ENCODE measurements around the gene SPTSSA.
"Not testable (repeated sequence)": the region's sequence is repeated elsewhere in the genome, so short reads cannot be mapped to it uniquely, and the experiment has no call there.

SPTSSA gene, protein sequence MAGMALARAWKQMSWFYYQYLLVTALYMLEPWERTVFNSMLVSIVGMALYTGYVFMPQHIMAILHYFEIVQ

DNA sequence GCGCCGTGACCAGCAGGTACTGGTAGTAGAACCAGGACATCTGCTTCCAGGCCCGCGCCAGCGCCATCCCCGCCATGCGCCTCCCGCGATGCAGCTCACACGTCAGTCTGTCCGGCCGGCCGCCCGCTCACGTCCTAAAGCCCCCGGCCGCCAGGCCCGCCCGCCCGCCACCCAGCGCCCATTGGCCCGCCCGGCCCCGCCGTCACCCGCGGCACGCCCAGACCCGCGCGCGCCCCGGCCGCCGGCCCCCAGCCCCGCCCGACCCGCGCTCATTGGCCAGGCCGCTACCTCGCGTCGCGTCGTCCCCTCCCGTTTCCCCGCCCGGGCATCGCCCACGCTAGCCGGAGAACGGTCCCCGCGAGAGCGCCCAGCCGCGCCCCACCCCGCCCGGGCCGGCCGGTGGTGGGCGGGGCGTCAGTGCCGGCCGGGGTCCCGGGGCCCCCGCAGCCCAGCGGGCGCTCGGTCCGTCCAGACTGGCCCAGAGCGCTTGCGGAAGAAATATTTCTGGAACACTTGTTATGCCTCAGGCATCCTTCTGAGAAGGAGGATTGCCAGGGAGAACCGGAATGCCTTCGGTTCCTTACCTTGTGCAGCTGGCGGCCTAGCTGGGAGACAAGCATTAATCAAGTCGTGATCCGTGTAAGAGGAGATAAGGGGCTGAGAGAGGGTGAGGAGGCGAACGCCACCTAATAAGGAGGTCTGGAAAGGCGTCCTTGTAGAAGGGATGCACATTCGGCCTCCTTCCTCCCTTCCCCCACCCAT, at the start of gene SPTSSA:
TSS of gene SPTSSA (minus strand) at position 109 of the 762 bp plus-strand sequence. CDS start at position 76, 33 bp downstream.
- DNase-seq, result peak; percentile 34

DNA sequence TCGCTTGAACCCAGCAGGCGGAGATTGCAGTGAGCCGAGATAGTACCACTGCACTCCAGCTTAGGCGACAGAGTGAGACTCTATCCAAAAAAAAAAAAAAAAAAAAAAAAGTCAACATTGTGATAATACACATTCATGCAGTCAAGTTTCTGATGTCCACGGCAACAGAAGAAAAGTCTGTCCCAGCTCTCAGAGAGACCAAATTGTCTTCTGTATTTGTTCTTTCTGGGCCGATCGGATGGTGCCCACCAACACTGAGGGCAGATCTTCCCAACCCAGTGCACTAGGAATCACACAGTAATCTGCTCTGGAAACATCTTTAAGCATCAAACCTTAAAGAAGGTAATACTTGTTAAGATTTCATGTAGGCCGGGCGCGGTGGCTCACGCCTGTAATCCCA, 45.8 kb upstream of the SPTSSA start:
- no peak for DNase-seq

DNA sequence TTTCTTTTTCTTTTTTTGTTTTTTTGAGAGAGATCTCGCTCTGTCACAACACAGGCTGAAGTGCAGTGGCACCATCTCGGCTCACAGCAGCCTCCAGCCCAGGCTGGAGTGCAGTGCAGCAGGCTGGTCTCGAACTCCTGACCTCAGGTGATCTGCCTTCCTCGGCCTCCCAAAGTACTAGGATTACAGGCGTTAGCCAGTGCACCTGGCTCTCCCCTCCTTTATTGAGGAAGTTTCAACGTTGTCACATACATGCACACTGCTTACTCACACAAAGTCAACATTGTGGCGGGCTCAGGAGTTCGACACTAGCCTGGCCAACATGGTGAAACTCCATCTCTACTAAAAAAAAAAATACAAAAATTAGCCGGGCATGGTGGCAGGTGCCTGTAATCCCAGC, 45.4 kb upstream of the SPTSSA start:
- no peak for DNase-seq

DNA sequence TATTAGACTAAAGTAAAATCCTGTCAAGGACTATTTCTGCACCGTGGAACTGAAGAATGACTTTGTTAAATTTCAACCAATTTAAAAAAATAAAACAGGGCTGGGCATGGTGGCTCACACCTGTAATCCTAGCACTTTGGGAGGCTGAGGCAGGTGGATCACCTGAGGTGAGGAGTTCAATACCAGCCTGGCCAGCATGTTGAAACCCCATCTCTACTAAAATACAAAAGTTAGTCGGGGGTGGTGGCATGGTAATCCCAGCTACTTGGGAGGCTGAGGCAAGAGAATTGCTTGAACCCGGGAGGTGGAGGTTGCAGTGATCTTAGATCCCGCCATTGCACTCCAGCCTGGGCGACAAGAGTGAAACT, 43.1 kb upstream of the SPTSSA start:
- not testable (repeated sequence) for DNase-seq

DNA sequence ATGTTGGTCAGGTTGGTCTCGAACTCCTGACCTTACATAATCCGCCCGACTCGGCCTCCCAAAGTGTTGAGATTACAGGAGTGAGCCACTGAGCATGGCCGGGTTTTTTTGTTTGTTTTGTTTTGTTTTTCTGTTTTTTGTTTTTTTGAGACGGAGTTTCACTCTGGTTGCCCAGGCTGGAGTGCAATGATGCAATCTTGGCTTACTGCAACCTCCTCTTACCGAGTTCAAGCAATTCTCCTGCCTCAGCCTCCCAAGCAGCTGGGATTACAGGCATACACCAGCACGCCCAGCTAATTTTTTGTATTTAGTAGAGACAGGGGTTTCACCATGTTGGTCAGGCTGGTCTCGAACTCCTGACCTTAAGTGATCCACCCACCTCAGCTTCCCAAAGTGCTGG, 42.0 kb upstream of the SPTSSA start:
- not testable (repeated sequence) for DNase-seq

DNA sequence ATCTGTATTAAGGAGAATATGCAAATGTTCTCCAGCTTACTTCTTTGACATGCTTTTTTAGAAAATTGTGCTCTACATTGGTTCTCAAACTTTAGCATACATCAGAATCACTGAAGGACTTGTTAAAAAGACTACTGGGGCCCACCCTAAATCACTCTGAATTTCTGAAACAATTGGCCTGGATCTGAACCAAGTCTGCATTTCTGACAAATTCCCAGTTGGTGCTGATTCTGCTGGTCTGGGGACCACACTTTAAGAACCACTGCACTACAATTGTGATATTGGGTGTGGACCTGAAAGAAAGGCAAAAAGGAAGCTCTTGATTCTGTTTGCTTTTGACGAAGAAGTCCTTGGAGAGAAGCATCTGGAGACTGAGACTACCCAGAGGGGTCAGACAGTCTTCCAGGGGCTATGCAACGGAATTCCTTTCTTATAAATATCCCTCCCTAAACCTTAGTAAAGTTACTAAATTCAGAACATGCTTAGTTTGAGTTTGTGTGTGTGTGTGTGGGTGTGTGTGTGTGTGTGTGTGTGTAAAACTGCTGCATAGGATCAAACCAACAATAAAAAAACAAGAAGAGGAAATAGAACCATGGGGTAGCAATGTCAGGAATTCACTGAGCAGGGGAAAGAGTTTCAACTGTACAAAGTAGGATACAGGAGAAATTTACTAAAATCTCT, 40.6 kb upstream of the SPTSSA start:
- DNase-seq, result no peak

DNA sequence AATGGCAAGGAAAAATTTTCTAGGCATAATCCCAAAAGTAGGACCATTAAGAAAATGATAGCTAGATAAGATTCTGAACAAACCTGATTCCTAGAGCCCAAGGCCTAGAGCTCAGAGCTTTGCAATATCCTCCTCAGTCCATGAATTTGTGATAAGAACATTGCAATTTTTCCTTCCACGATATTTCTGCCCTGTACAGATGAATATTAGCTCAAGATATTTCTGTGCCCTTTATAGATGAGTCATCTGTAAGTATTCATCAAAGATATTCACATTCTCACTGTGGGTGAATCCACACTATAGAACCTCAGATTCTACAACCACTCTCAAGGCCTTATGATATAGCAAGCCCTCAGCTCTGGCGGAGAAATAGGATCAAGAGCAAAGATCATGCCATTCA, 40.0 kb upstream of the SPTSSA start:
- no peak for DNase-seq

DNA sequence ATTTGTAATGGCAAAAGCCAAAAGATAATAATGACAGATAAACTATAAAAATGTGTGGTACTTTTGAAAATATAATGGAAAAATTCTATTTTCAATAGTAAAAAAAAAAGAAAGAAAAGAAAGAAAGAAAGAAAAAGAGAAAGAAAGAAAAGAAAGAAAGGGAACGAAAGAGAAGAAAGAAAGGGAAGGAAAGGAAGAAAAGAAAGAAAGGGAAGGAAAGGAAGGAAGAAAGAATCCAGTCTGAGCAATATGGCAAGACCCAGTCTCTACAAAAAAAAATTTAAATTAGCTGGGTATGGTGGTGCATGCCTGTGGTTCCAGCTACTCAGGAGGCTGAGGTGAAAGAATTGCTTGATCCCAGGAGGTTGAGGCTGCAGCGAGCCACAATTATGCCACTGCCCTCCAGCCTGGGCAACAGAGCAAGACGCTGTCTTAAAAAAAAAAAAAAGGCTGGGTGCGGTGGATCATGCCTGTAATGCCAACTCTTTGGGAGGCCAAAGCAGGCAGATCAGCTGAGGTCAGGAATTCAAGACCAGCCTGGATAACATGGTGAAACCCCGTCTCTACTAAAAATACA, 39.1 kb upstream of the SPTSSA start:
- DNase-seq, result no peak

DNA sequence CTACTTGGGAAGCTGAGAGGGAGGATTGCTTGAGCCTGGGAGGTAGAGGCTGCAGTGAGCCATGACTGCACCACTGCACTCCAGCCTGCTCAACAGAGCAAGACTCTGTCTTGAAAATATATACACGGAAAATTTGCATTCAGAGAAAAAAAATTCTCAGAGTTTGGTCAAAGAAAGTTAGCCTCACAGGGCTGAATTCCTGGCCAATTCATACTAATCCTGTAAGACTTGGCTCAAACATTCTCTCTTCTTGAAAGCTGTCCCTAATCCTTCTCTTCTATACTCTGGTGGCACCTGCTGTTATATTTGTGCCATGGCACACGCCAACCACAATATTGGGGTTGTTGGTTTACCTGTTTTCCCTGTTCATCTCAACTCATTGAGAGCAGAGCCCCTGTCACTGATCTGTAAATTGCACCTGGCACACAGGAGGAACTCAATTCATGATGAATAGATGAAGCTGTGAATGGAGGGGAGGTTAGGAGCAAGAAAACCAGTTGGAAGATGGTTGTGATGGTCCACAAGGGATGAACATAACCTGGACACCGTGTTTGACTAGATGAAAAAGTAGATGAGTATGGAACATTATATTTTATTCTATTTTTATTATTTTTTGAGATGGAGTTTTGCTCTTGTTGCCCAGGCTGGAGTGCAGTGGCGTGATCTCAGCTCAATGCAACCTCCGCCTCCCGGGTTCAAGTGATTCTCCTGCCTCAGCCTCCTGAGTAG, 36.8 kb upstream of the SPTSSA start:
- DNase-seq, result no peak

DNA sequence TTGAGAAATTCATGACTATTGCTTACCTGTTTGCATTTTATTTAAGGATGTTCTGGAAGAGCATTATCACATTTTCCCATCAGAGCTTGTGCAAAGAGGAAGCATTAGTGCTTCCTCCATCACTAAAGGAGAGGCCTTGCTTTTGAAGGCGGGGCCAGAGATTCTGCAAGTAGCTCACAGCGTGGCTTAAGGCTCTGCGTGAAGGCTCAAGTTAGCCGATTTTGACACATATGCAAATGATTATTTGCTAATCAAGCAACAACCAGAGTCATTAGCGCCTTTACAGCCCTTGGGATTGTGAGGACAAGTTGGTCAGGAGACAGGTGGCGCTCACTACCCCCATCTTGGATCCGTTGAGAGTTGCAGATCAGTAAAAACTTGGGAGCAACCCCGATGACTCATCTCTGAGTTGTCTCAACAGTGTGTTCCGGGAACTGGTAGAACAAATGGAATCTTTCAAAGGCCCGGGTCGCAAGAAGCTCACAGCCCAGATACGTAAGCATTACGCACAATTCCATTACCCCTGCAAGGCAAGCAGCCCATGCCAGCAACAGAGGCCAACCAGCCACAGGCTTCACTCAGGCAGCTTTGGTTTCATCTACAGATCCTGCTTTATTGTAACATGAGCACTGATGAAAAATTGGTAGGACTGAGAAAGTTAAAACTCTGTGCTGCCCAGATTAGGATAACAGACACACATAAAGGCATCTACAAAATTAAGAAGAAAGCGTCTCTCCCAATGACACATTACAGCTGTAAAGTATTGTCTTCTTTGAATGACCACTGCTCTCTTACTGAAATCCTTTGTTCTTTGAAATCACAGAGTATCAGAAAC, 34.9 kb upstream of the SPTSSA start:
- DNase-seq, result peak; percentile 3

DNA sequence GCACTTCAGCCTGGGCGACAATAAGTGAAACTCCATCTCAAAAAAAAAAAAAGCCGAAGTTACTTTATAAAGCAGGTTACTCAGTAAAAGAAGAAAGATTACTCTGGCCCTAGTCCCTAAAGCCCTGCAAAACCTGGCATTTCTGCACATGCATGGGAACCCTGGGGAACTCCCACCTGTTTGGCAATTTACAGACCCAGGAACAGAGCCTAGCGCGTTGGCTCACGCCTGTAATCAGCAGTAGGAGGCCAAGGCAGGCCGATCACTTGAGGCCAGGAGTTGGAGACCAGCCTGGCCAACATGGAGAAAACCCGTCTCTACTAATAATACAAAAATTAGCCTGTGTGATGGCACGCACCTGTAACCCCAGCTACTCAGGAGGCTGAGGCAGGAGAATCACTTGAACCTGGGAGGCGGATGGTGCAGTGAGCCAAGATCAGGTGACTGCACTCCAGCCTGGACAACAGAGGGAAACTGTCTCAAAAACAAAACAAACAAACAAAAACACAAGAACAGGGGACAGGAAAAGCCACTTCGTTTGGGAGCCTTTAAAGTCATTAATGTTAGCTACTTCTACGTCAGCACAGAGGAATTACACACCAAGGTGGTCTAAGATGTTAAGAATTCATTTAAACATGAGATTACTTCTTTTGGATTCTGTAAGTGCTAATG, 34.1 kb upstream of the SPTSSA start:
- no peak for DNase-seq

DNA sequence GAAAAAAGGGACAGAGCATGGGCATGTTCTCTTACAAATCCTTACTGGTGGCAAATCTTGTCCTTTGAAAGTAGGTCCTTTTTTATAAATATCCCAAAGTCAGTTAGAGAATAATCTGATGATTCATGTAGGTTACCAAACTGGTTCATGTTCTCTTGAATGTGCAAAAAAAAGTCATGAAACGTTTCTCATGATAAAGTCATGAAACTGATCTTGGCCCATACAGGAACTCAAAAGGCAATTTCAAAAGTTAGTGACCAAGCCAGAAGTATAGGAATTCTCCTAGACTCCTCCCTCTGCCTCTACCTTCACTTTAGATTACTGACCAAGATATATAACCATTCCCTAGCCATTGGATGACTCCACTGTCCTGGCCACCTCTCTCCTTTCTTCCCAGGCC, 27.3 kb upstream of the SPTSSA start:
- DNase-seq, result no peak

DNA sequence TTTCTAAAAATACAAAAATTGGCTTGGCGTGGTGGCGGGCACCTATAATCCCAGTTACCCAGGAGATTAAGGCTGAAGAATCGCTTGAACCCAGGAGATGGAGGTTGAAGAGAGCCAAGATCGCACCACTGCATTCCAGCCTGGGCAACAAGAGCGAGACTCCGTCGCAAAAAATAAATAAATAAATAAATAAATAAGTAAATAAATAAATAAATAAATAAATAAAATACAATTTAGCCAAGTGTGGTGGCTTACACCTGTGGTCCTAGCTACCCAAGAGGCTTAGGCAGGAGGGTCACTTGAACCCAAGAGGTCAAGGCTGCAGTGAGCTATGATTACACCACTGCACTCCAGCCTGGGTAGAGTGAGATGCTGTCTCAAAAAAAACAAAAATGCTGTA, 26.5 kb upstream of the SPTSSA start:
- DNase-seq, result no peak

DNA sequence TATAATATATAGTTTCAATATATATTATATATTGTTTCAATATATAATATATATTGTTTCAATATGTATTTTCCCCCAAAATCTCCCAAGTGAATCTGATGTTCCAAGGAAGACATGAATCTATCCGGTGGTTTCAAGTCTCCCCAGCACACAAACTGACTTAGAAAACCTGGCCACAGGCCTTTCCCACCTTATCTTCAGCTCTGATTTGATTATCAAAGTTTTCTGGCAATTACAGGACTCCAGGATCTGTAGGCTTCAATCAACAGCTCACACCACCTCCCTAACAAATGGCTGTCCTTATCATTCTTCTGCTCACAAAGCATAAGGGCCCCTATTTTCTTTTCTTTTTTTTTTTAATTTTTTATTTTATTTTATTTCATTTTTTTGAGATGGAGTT, 22.7 kb upstream of the SPTSSA start:
- no peak for DNase-seq

DNA sequence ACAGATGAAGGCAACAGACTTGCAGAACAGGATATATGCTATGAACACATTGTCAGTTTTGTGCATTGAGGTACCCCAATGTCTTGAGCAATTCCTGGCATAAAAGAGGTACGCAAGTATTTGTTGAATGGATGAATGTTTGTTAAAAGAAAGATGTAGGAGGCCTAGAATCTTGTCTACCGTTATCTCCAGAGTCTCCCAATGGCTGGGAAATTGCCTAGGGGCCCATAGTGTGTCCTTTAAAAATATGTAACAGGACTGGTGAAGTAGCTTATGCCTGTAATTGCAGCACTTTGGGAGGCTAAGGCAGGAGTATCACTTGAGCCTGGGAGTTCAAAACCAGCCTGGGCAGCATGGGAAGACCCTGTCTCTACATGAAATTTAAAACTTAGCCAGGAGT, 20.4 kb upstream of the SPTSSA start:
- no peak for DNase-seq

DNA sequence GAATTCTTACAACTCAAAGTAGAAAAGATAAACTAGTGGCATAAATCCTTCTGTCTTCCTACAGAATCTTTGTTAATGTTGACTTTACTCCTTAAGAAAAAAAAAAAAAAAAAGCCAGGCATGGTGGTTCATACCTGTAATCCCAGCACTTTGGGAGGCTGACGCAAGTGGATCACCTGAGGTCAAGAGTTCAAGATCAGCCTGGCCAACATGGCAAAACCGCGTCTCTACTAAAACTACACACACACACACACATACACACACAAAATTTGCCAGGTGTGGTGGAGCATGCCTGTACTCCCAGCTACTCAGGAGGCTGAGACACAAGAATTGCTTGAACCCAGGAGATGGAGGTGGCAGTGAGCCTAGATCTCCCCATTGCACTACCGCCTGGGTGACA, 17.7 kb upstream of the SPTSSA start:
- DNase-seq, result no peak

DNA sequence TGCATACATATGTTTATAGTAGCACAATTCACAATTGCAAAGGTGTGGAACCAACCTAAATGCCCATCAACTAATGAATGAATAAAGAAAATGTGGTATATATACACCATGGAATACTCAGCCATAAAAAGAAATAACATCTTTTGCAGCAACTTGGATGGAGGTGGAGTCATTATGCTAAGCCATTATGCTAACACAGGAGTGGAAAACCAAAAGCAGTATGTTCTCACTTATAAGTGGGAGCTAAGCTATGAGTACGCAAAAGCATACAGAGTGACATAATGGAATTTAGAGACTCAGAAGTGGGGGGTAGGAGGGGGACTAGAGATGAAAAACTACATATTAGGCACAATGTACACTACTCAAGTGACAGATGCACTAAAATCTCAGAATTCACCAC, 16.2 kb upstream of the SPTSSA start:
- no peak for DNase-seq

DNA sequence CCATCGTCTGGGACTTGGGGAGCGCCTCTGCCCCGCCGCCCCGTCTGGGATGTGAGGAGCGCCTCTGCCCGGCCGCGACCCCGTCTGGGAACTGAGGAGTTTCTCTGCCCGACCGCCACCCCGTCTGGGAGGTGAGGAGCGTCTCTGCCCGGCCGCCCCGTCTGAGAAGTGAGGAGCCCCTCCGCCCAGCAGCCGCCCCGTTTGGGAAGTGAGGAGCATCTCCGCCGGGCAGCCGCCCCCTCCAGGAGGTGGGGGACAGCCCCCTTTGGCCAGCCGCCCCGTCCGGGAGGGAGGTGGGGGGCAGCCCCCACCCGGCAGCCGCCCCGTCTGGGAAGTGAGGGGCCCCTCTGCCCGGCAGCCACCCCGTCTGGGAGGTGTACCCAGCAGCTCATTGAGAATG, 14.0 kb upstream of the SPTSSA start:
- not testable (repeated sequence) for DNase-seq

DNA sequence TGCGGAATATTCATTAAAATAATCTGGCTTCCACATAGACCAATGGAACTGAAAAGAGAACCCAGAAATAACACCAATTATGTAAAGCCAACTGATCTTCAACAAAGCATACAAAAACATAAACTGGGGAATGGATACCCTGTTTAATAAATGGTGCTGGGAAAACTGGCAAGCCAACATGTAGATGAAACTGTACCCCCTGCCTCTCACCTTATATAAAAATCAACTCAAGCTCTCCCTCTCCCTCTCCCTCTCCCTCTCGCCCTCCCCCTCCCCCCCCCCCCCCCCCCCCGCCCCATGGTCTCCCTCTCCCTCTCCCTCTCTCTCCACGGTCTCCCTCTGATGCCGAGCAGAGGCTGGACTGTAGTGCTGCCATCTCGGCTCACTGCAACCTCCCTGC, 13.1 kb upstream of the SPTSSA start:
- DNase-seq, result no peak

DNA sequence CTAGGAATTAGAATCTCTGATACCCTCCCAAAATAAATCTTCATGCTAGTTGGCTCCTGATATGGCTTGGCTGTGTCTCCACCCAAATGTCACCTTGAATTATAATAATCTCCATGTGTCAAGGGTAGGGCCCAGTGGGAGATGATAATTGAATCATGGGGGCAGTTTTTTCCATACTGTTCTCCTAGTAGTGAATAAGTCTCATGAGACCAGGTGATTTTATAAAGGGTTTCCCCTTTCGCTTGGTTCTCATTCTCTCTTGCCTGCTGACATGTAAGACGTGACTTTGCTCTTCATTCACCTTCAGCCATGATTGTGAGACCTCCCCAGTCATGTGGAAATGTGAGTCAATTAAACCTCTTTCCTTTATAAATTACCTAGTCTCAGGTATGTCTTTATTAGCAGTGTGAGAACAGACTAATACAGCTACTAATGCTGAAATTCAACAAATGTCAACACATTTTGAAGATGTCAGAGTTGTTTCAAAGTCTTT, 12.2 kb upstream of the SPTSSA start:
- no peak for DNase-seq

DNA sequence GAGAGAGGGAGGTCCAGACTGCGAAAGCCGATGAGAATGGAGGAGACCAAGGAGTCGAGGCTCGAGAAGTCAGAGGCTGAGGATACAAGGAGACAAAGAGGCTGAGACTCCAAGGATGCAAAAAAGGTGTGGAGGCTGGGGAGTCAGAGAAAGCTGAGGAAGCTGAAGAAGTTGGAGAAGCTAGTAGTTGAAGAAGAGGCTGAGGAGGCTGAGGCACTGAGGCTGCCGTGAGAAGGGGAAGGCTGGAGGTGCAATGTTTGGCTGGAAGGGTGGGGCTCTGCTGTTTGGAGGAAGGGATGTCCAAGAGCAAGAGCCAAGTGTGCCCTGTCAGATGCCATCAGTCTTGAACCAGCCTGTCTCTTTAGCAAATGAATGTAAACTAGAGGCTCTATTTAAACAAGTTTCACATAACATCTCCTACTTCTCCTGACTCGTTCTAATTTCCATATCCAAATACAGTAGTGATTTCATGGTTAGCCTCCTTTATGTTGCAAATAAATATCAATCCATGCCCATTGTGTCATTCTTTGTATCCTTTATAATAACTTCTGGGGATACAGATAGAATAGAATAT, 10.8 kb upstream of the SPTSSA start:
- no peak for DNase-seq

All from GOT3 (cell line).